ENCODE results near the gene TRAM2.
A peak's percentile ranks its signal among the peaks of the same experiment; 100 is the strongest.

Gene TRAM2

DNA sequence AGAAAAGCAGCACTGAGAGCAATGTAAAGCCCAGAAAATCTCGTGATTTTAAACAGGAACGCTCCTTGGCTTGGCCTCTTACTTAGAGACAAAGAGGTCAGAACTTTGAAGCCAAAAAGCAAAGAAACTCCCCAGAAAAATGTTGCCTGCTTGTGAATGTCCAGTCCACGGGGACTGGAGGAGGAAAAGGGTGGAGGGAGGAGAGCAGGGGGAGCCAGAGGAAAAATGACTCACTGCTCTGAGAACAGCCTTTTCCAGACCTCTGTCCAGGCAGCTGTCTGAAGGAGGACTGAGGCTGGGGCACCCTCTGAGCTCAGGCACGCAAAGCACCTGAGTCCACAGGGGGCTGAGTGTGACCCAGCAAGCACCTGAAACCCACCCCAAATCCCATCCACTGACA lies 64.7 kb downstream of the TRAM2 start:
- in situ Hi-C loops (cut with HindIII; ENCODE audit: low sequenced_read_pairs), result no loop called here

DNA sequence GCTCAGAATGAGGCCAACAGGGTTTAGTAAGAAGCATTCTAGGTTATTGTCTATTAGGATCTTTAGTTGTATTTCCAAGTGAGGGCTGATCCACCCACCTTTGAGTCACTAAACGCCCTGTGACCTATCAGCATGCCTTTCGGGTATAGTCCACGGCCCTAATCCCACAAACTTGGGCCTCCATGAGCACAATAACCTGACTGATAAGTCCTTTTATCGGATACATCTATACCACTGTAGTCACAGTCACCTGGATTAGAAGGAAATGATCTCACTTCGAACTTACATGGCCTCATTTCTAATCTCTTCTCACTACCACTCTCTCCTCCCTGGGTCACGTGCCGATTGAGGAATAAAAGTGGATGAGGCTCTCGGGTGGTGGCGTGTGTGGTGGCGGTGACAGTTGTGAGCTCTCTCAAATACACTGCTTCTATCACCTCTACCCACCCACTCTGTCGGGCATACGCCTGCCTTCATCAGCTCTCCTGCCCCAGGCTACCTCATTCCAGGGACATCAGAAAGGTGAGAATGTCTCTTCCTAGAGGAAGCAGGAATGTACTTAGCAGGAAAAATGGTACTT lies 65.2 kb downstream of the TRAM2 start:
- DNase-seq (ENCODE audit: low read depth, low spot score), result no peak
- TF ChIP-seq, protein P1, sequence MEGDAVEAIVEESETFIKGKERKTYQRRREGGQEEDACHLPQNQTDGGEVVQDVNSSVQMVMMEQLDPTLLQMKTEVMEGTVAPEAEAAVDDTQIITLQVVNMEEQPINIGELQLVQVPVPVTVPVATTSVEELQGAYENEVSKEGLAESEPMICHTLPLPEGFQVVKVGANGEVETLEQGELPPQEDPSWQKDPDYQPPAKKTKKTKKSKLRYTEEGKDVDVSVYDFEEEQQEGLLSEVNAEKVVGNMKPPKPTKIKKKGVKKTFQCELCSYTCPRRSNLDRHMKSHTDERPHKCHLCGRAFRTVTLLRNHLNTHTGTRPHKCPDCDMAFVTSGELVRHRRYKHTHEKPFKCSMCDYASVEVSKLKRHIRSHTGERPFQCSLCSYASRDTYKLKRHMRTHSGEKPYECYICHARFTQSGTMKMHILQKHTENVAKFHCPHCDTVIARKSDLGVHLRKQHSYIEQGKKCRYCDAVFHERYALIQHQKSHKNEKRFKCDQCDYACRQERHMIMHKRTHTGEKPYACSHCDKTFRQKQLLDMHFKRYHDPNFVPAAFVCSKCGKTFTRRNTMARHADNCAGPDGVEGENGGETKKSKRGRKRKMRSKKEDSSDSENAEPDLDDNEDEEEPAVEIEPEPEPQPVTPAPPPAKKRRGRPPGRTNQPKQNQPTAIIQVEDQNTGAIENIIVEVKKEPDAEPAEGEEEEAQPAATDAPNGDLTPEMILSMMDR (IDR thresholded peaks at IDR 0.05; ENCODE audit: low read depth, low read length), result no peak
- H3K4me3 ChIP-seq (ENCODE audit: low read depth, low read length), result no peak overlapping the region
- in situ Hi-C loops (cut with HindIII; ENCODE audit: low sequenced_read_pairs), result no loop called here

More for the DNA sequence above, 64.7 kb downstream of the TRAM2 start:
- no peak overlapping the region for H3K4me3 ChIP-seq (ENCODE audit: low read depth, low read length)
- TF ChIP-seq, protein P1 (IDR thresholded peaks at IDR 0.05; ENCODE audit: low read depth, low read length), result no peak
- DNase-seq (ENCODE audit: low read depth, low spot score), result peak; percentile 88

DNA sequence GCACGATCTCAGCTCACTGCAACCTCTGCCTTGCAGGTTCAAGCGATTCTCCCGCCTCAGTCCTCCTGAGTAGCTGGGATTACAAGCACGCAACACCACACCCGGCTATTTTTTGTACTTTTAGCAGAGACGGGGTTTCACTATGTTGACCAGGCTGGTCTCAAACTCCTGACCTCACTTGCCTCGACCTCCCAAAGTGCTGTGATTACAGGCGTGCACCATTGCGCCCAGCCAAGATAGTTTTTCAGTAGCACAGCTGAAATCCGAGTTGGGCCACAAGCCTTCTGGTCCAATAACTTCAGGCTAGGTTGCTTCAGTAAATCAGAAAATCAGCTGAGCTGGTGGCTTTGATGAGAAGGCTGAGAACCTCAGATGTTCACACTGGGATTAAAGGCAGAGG lies 65.7 kb downstream of the TRAM2 start:
- TF ChIP-seq, protein P1 (IDR thresholded peaks at IDR 0.05; ENCODE audit: low read depth, low read length), result no peak
- DNase-seq (ENCODE audit: low read depth, low spot score), result no peak
- no peak overlapping the region for H3K4me3 ChIP-seq (ENCODE audit: low read depth, low read length)
- in situ Hi-C loops (cut with HindIII; ENCODE audit: low sequenced_read_pairs), result no loop called here

DNA sequence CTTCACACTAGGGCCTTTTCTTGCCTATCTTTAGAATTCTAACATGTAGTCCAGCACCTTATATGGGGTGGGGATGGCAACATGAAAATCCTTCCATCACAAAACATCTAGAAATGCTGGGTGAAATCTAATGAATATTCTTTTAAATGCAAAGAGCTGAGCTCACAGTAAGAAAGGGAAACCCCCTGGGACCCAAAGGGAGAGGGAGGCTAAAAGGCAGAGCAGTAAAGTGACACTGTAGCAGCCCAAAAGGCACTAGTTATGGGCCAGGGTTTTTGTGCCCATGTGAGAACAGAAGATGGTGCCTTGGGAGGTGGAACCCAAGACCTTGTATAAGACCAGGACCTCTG lies 66.7 kb downstream of the TRAM2 start:
- no peak for DNase-seq (ENCODE audit: low read depth, low spot score)
- in situ Hi-C loops (cut with HindIII; ENCODE audit: low sequenced_read_pairs), result no loop called here
- H3K4me3 ChIP-seq (ENCODE audit: low read depth, low read length), result no peak overlapping the region
- TF ChIP-seq, protein P1 (IDR thresholded peaks at IDR 0.05; ENCODE audit: low read depth, low read length), result no peak

DNA sequence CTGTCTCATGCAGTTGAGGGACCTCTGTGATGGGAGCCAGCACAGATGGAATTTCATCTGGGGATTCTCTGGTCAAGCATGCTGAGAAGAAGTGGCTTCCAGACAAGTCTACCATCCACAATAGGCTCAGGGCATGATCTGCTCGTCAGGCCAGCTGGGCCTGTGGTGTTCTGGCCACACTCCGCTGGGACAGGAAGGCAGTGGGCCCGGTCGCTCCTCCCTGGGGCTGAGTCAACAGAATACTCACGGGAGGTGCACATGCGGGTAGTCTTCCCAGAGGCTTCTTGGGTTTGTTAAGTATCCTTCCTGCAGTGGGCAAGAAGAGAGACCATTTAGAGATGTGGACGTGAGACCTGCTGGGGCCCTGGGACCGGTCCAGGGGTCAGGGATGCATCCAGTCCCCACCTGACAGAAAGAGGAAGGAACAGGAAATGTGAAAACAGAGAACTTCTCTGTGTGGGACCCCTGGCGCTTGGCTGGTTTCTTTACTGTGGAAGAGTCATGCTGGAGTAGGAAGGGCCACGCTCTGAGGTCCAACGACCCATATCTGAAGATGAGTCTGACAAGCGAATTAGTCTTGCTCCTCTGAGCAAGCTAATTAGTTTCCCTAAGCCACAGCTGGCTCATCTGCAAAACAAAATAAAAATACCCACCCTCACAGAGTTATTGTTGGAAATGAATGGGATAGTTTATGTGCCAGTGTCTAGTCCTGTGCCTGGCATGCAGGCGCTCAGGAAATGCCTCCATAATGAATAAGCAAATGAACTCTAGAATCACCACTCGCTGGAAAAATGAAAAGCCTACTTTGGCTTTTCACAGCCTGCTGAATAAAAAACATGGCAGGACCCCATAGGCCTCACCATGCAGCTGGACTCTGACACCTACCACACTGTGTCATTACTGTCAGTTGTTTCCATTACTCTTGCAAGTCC lies 67.3 kb downstream of the TRAM2 start:
- TF ChIP-seq, protein P1 (IDR thresholded peaks at IDR 0.05; ENCODE audit: low read depth, low read length), result no peak
- no peak overlapping the region for H3K4me3 ChIP-seq (ENCODE audit: low read depth, low read length)
- DNase-seq (ENCODE audit: low read depth, low spot score), result peak; percentile 73
- in situ Hi-C loops (cut with HindIII; ENCODE audit: low sequenced_read_pairs), result no loop called here

DNA sequence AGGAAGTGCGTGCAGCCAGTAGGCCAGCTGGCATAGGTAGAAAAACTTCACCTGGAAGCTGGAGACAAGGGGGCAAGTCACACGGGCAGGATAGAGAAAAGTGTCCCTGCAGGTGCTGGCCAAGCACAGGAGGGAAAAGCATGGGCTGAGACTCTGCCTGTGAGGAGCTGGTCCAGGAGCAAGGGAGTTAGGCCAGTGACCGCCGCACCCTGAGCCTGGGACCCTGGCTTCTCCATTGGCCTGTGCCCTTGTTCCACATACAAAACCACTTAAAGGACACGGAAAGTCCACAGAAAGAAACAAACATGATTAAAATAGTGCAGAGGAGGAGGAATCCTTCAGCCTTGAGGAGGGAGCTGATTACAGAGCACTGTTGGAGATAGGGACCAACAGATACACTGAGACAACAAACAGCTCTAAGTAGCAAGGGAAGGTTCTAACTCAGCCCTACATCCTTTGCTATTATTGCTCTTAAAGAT lies 68.6 kb downstream of the TRAM2 start:
- no peak for DNase-seq (ENCODE audit: low read depth, low spot score)
- TF ChIP-seq, protein P1 (IDR thresholded peaks at IDR 0.05; ENCODE audit: low read depth, low read length), result no peak
- in situ Hi-C loops (cut with HindIII; ENCODE audit: low sequenced_read_pairs), result no loop called here
- H3K4me3 ChIP-seq (ENCODE audit: low read depth, low read length), result no peak overlapping the region
